Brain microvascular endothelial cell (primary cell): Measurements from ENCODE around the gene FAM163A.

Source experiments
- DNase-seq: peaks from one replicate; pipeline ENCODE4 v3.0.0-alpha.2; 2020
- H3K27ac ChIP-seq: fragments of 250-450 bp; sonication (Bioruptor Pico); 2 replicates; pipeline ENCODE4 v1.5.1; 2020; ENCODE audit warnings: mild to moderate bottlenecking, moderate library complexity
- H3K27me3 ChIP-seq: fragments of 250-450 bp; sonication (Bioruptor Pico); replicated peaks from 2 replicates; pipeline ENCODE4 v1.5.1; 2020; ENCODE audit warnings: mild to moderate bottlenecking
- H3K36me3 ChIP-seq: fragments of 250-450 bp; sonication (Bioruptor Pico); replicated peaks from 2 replicates; pipeline ENCODE4 v1.5.1; 2020; ENCODE audit warnings: mild to moderate bottlenecking
- H3K4me3 ChIP-seq: 2 replicates; pipeline ENCODE4 v1.5.1; 2011; ENCODE audit warnings: low read depth, mild to moderate bottlenecking, control low read depth, low read length, moderate library complexity
- CTCF ChIP-seq: IDR thresholded peaks from 2 replicates; pipeline ENCODE4 v1.5.1; 2011; ENCODE audit warnings: low read depth, mild to moderate bottlenecking, moderate library complexity, low read length, control low read depth, inconsistent platforms; ENCODE audit errors: missing control alignments
- in situ Hi-C: cut with HindIII; loops from 2 replicates; pipeline ENCODE4 v1.10.0; 2017; ENCODE audit warnings: low sequenced_read_pairs, low pct_ligation_motif_present

FAM163A gene

DNA sequence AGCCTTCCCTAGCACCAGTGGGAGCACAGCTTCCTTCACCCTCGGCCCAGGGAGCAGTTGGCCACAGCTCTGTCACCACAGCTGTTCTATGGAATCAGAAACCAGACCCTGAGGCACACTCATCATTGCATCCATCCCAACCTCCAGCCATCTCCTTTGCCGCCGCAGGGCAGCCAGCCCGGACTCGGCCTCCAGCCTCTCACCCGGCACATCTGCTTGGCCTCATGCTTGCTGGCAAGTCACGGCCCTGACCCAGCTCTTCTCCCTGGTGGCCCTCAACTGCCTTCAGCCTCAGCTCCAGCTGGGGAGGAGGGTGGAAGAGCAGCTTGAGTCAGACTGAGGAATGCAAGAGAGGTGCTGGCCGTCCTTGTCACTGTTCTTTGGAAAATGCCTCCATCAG lies 74.7 kb downstream of the FAM163A start:
- no peaks in the 10 kb centered on the region for H3K36me3 ChIP-seq
- TF ChIP-seq CTCF, result no peak
- in situ Hi-C loops, result loop anchor here (10.0 kb wide), 1 partner anchor 103 kb away; no protein-coding TSS in a partner anchor
- peaks cover 10% of the 10 kb centered on the region for H3K27me3 ChIP-seq
- no peak overlapping the region for H3K4me3 ChIP-seq
- peak; percentile 27 for DNase-seq
- H3K27ac ChIP-seq, result no peak overlapping the region

DNA sequence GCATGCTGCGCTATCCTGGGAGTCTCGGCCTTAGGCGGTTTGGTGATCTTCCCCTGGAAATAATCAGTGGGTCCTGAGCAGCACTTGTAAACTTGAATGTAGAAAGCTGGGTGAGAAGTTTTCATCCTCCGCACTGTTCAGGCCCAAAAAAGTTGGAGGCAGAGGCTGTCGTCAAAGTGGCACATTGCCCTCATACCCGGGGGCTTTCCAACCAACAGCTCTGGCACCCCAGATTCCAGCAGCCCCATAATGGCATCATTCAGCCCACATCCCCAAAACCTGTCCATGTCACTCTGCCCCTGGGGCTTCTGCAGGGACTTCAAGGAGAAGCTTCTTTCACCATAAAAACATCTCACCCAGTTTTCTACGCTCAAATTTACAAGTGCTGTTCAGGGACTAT lies 75.2 kb downstream of the FAM163A start:
- Histone ChIP-seq H3K4me3 (no peak overlapping the region), H3K27ac (no peak overlapping the region), H3K36me3 (no peaks in the 10 kb centered on the region), H3K27me3 (peaks cover 8% of the 10 kb centered on the region)
- in situ Hi-C loops, result loop anchor here (10.0 kb wide), 1 partner anchor 103 kb away; no protein-coding TSS in a partner anchor
- DNase-seq, result no peak
- no peak for TF ChIP-seq CTCF

GRCh38 chr1:179818743-179819173 lies 75.7 kb downstream of the FAM163A start:
- Histone ChIP-seq H3K27me3 (peaks cover 4% of the 10 kb centered on the region), H3K27ac (no peak overlapping the region), H3K4me3 (no peak overlapping the region), H3K36me3 (no peaks in the 10 kb centered on the region)
- TF ChIP-seq CTCF, result no peak
- DNase-seq, result no peak
- in situ Hi-C loops, result loop anchor here (10.0 kb wide), 1 partner anchor 104 kb away; no protein-coding TSS in a partner anchor

DNA sequence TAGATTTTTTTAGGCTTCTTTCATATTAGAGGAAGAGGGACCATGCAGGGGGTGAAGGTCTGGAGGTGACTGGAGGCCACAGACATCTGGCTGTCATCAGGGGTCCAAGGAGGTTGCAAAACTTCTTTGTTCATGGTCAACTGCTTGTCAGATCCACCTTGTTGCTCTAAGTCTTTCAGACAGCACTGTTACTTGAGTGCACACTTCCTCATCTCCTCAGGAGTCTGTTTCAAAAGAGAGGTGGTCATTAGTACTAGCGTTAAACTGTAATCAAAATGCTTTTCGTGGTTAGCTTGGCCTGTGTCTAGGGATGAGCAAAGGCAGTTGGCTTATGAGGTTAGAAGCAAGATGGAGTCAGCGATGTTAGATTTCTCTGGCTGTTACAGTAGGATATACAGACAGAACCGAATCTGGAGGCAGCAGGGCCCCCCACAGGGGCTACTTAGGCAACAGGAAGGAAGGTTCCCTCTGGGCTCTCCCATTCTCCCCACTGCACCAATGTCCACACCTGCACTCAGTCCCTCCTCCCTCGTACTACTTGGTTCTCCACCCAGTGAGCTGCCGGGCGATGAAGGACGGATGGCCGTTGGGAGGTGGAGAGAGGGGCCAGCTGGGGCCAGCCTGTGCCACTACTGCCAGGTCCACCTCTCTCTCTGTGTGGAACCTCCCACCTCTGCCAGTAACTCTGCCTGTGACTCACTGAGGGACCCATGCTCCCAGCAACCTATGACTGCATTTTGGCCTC lies 77.3 kb downstream of the FAM163A start:
- no peak for TF ChIP-seq CTCF
- H3K36me3 ChIP-seq, result no peaks in the 10 kb centered on the region
- no peaks in the 10 kb centered on the region for H3K27me3 ChIP-seq
- H3K27ac ChIP-seq, result no peak overlapping the region
- H3K4me3 ChIP-seq, result no peak overlapping the region
- DNase-seq, result no peak
- in situ Hi-C loops, result no loop called here

DNA sequence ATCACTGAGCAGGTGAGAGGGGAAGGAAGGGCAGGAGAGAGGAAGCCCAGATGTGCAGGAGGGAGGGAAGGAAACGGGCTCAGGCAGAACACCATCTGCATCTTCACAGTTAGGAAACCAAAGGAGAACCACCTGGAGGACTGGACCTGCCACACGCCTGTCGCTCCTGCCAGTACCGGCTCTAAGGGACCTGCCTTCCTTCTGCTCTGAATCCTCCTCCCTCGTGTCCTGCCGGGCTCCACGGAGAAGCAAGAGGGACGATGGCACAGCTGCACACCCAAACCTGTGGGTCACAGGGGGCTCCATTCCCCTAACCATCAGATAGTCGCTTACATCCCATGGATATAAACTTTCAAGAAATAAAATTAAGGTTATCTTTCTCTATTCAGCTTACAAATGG lies 78.4 kb downstream of the FAM163A start:
- no peak overlapping the region for H3K4me3 ChIP-seq
- in situ Hi-C loops, result no loop called here
- H3K27me3 ChIP-seq, result no peaks in the 10 kb centered on the region
- no peak for DNase-seq
- no peaks in the 10 kb centered on the region for H3K36me3 ChIP-seq
- no peak overlapping the region for H3K27ac ChIP-seq
- no peak for TF ChIP-seq CTCF

DNA sequence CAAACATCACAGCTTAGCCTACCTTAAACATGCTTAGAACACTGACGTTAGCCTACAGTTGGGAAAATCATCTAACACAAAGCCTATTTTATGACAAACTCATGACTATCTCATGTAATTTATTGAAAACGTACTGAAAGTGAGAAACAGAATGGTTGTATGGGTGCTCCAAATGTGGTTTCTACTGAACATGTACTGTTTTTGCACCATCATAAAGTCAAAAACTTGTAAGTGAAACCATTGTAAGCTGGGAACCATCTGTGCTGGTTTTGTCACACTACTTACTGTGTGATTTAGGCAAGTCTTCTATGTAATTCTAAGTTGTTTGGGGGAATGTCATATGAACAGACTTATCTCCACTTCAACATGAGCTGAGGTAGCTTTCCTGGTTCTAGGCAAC lies 79.0 kb downstream of the FAM163A start:
- Histone ChIP-seq H3K4me3 (no peak overlapping the region), H3K27me3 (no peaks in the 10 kb centered on the region), H3K36me3 (no peaks in the 10 kb centered on the region), H3K27ac (no peak overlapping the region)
- in situ Hi-C loops, result no loop called here
- no peak for TF ChIP-seq CTCF
- no peak for DNase-seq
